Thymus (tissue), 11 donors: ENCODE data around the gene CDH4. TPM values are rescaled to one million over a fixed set of nuclear protein-coding genes. Genes with fewer than 3 reads are reported as not detected.

Experiments
- DNase-seq, 9 donors: peaks; one replicate each; pipeline ENCODE4 v3.0.0-alpha.2; 2013; ENCODE audit warnings: low spot score in 9 of 9, low read depth in 6 of 9, missing footprints in 1 of 9
- H3K27ac ChIP-seq, 2 donors: one replicate each; pipeline ENCODE4 v1.5.1; 2013; ENCODE audit warnings: control low read depth in 1 of 2, low read depth in 1 of 2, low read length in 1 of 2, mild to moderate bottlenecking in 1 of 2, moderate library complexity in 1 of 2
- H3K27me3 ChIP-seq, 2 donors: one replicate each; pipeline ENCODE4 v1.5.1; 2013; ENCODE audit warnings: low read length in 1 of 2; ENCODE audit not compliant: control insufficient read depth in 2 of 2, insufficient read depth in 1 of 2
- H3K36me3 ChIP-seq, 2 donors: one replicate each; pipeline ENCODE4 v1.5.1; 2013; ENCODE audit warnings: low read length in 1 of 2, mild to moderate bottlenecking in 1 of 2, moderate library complexity in 1 of 2; ENCODE audit not compliant: control insufficient read depth in 2 of 2, insufficient read depth in 2 of 2
- H3K4me1 ChIP-seq, 2 donors: one replicate each; pipeline ENCODE4 v1.5.1; 2013; ENCODE audit warnings: low read length in 2 of 2; ENCODE audit not compliant: control insufficient read depth in 2 of 2, insufficient read depth in 2 of 2
- H3K4me3 ChIP-seq, 2 donors: one replicate each; pipeline ENCODE4 v1.5.1; 2013; ENCODE audit warnings: low read length in 2 of 2, control low read depth in 1 of 2, mild to moderate bottlenecking in 1 of 2
- H3K9me3 ChIP-seq, 2 donors: one replicate each; pipeline ENCODE4 v1.5.1; 2013; ENCODE audit warnings: low read length in 1 of 2, mild to moderate bottlenecking in 1 of 2; ENCODE audit not compliant: control insufficient read depth in 2 of 2, insufficient read depth in 1 of 2
- WGBS: extraction: QIAGEN DNeasy Blood & Tissue Kit; methylation state at CpG from one replicate; pipeline ENCODE4 v1.1.7; 2013; 5-methylcytosine and 5-hydroxymethylcytosine counted together
- polyA plus RNA-seq: library from polyadenylated mRNA; stranded (reverse); fragments of 200-250 nt; gene quantifications from one replicate; pipeline ENCODE4 v1.2.3, GENCODE V29; 2013
- total RNA-seq: library from RNA; stranded (reverse); fragments of 120-200 nt; gene quantifications from one replicate; pipeline ENCODE4 v1.2.4, GENCODE V29; 2013
- donor health status: healthy.

CDH4 gene
- total and polyA plus RNA-seq, 2 donors, result 0.34 to 0.61 TPM

DNA sequence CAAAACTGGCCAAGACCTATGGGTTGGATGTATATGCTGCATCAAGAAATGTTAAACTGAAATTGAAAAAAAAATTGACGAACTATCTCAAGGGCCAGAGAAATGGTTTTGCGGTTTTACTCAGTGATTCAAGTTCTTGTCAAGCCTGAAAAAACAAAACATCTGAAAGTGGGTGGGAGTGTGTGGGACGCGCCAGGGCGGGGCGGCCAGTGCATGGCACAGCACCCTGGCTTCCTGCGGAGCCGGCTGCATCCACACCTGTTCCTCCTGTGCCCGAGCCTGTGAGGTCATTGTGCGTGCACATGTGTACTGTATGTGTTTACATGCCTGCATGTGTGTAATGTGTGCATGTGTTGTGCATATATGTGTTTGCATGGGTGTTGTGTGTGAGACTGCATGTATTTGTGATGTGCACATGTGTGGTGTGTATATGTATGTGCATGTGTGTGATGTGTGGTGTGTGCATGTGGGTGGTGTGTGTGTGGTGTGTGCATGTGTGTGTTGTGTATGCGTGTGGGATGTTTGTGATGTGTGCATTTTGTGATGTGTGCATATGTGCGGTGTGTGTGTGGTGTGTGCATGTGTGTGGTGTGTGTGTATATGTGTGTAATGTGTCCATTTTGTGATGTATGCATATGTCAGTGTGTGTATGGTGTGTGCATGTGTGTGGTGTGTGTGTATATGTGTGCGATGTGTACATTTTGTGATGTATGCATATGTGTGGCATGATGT lies 59.8 kb downstream of the CDH4 start:
- Histone ChIP-seq H3K27ac (no peak overlapping the region), H3K36me3 (no peaks in the 10 kb centered on the region), H3K9me3 (peaks cover 0 to 2% of the 10 kb centered on the region in 2 donors), H3K4me3 (no peak overlapping the region), H3K27me3 (no peaks in the 10 kb centered on the region), H3K4me1 (no peaks in the 10 kb centered on the region)
- DNase-seq, result no peak
- WGBS, result 92% methylated on average over 13 of the region's 13 CpGs

DNA sequence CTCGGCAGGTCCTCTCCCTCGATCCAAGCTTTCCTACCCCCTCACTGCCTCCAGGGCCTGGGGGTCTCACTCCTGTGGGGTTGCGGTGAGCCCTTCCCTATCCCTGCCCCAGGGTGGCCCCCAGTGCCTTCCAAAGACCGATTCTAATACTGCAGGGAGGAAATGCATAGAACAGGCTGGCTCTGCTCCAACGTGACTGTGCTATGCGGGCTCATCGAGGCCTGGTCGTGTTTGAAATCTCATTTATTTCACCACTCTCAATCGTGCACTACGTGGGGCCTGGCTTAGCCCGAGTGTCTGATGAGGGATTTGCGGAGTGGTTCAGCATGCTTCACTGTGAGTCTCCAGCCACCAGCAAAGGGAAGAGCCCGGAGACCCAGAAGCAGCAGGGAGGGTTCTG lies 60.9 kb downstream of the CDH4 start:
- 78% methylated on average over 13 of the region's 13 CpGs for WGBS
- no peaks in the 10 kb centered on the region for H3K36me3 ChIP-seq
- DNase-seq, result no peak
- no peak overlapping the region for H3K27ac ChIP-seq
- no peaks in the 10 kb centered on the region for H3K27me3 ChIP-seq
- H3K4me3 ChIP-seq, result no peak overlapping the region
- H3K9me3 ChIP-seq, result no peaks in the 10 kb centered on the region
- no peaks in the 10 kb centered on the region for H3K4me1 ChIP-seq

DNA sequence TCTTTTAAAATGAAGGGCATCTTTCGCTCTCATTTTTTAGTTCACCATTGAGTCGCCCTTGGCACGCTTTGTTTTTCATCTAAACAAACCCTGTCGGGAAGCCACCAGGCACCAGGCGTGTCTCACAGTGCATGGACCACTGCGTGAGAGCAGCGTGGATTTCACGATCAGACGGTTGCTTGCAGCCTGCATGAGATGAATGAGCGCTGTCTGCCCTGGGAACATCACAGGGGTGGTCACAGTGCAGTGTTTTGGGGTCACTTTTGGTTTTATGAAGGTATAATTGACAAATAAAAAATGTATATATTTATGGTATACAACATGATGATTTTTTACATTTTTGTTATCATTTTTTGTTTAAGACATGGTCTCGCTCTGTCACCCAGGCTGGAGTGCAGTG lies 61.3 kb downstream of the CDH4 start:
- H3K27ac ChIP-seq, result no peak overlapping the region
- 95% methylated on average over 11 of the region's 11 CpGs for WGBS
- DNase-seq, result no peak
- no peaks in the 10 kb centered on the region for H3K36me3 ChIP-seq
- no peak overlapping the region for H3K4me3 ChIP-seq
- H3K4me1 ChIP-seq, result no peaks in the 10 kb centered on the region
- H3K9me3 ChIP-seq, result no peaks in the 10 kb centered on the region
- H3K27me3 ChIP-seq, result no peaks in the 10 kb centered on the region

DNA sequence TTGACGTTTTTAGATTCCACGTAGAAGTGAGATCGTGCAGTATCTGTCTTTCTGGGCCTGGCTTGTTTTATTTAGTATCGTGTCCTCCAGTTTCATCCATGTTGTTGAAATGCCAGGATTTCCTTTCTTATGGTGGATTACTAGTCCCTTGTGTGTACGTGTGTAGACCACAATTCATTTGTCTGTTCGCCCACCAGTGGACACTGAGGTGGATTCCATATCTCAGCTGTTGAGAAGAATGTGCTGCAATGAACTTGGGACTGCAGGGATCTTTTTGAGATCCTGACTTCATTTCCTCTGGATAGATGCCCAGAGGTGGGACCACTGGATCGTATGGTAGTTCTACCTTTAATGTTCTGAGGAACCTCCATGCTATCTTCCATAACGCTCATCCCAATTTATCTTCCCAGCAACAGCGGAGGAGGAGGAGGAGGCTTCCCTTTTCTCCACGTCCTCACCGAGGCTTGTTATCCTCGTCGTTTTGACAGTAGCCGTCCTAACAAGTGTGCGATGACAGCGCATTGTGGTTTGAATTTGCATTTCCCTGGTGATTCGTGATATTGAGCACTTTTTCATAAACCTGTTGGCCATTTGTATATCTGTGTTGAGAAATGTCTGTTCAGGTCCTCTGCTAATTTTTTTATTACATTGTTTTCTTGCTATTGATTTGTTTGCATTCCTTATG lies 62.4 kb downstream of the CDH4 start:
- H3K27ac ChIP-seq, result no peak overlapping the region
- 94% methylated on average over 17 of the region's 17 CpGs for WGBS
- no peak for DNase-seq
- no peaks in the 10 kb centered on the region for H3K36me3 ChIP-seq
- H3K27me3 ChIP-seq, result no peaks in the 10 kb centered on the region
- no peaks in the 10 kb centered on the region for H3K9me3 ChIP-seq
- H3K4me1 ChIP-seq, result no peaks in the 10 kb centered on the region
- no peak overlapping the region for H3K4me3 ChIP-seq

DNA sequence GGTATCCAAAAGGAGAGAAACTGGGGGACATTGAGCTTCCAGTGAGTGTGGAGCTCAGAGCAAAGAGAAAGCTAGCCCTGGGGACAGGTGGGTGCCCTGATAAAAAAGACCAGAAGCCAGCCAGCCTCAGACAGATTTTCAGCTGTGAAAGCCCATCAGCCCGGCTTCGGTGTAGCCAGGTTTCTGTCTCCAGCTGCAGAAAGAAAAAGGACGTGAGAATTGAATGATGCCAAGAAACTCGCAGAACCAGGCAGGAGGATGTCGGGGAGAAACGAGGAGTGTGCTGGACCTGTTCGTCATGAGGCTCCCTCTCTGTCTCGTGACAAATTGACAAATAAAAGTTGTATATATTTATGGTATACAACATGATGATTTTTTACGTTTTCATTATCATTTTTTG lies 63.3 kb downstream of the CDH4 start:
- no peaks in the 10 kb centered on the region for H3K27me3 ChIP-seq
- no peaks in the 10 kb centered on the region for H3K9me3 ChIP-seq
- no peak for DNase-seq
- H3K4me3 ChIP-seq, result no peak overlapping the region
- 85% methylated on average over 9 of the region's 9 CpGs for WGBS
- no peak overlapping the region for H3K27ac ChIP-seq
- no peaks in the 10 kb centered on the region for H3K36me3 ChIP-seq
- no peaks in the 10 kb centered on the region for H3K4me1 ChIP-seq

DNA sequence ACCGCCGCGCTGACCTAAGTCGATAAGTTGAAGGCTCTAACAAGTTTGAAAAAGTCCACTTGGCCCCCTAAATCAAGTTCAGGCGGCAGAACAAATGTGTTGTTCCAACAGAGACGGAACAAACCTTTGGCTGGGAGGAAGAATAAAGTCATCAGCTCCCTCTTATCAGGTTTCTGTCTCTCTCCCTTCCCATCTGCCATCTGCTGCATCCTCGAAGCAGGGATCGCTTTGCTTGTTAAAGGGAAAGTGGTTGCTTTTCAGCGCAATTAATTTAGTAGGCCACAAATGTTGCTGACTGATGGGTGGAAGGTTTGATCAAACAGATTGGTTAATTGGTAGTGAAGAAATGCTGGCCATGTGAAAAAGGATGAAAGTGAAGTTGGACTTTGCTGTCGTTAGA lies 64.3 kb downstream of the CDH4 start:
- H3K4me3 ChIP-seq, result no peak overlapping the region
- DNase-seq, result no peak
- no peaks in the 10 kb centered on the region for H3K9me3 ChIP-seq
- no peaks in the 10 kb centered on the region for H3K4me1 ChIP-seq
- no peaks in the 10 kb centered on the region for H3K36me3 ChIP-seq
- no peak overlapping the region for H3K27ac ChIP-seq
- WGBS, result 89% methylated on average over 10 of the region's 10 CpGs
- H3K27me3 ChIP-seq, result no peaks in the 10 kb centered on the region

DNA sequence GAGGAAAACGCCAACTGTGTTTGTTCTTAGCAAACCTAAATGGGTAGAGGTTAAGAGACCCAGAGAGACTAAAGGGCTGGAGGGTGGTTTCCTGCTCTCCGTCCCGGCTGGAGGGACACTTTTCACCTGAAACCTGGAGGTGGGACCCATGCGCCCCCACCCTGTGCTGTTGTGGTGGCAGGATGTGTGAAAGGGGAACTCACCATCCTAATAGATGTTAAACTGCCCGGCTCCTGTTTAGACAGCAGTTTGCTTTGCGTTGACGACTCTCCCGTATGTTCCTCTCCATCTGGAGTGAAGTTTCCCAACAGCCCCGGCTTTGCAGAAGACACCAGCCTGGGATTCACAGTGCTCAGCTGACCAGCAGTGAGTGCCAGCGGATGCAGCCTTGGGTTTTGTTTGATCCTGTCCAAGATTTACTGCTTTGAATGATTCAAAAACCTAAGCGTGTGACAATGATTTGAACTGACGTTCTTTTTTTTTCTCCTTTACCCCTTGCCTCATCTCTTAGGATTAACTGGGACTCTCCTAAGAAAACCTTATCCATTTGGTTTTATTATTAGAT lies 66.0 kb downstream of the CDH4 start:
- H3K9me3 ChIP-seq, result peaks cover 0 to under 1% of the 10 kb centered on the region in 2 donors
- DNase-seq, result no peak
- H3K4me3 ChIP-seq, result no peak overlapping the region
- H3K36me3 ChIP-seq, result no peaks in the 10 kb centered on the region
- WGBS, result 64% methylated on average over 12 of the region's 12 CpGs
- no peak overlapping the region for H3K27ac ChIP-seq
- no peaks in the 10 kb centered on the region for H3K4me1 ChIP-seq
- H3K27me3 ChIP-seq, result no peaks in the 10 kb centered on the region

DNA sequence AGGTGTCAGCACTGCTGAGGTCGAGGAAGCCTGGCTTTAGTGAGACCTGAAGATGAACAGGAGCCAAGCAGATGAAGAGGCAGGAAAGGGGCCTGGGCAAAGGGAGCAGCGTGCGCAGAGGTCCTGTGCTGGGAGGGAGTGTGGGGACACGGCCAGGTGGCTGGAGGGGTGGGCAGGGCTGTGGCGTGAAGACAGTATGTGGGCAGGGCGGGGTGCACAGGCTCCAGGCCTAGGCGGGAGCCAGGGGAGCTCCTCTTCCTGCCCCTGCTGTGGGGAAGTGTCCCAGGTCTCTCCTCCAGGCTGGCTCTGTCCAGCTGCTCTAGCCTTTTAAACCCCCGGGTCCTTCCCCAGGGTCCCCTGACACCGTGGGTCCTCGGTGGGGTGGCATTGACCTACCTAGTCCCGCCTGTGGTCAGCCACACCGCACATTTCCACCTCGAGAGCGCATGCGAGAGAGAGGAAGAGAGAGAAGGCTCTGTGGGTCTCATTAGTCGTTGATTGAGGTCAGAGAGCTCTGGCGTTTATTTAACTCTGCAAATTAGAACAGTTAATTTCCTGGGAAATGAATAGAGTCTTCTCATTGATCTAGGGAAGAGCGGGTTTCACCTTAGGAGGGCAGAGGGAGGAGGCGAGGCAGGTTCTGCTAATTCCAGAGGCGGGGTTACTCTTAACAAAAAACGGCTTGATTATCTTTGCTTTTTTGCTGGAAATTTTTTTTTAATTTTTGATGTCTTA lies 68.8 kb downstream of the CDH4 start:
- no peak for DNase-seq
- WGBS, result 89% methylated on average over 21 of the region's 21 CpGs
- H3K4me1 ChIP-seq, result no peaks in the 10 kb centered on the region
- no peaks in the 10 kb centered on the region for H3K36me3 ChIP-seq
- H3K4me3 ChIP-seq, result no peak overlapping the region
- H3K27me3 ChIP-seq, result no peaks in the 10 kb centered on the region
- no peak overlapping the region for H3K27ac ChIP-seq
- peaks cover 0 to 1% of the 10 kb centered on the region in 2 donors for H3K9me3 ChIP-seq

DNA sequence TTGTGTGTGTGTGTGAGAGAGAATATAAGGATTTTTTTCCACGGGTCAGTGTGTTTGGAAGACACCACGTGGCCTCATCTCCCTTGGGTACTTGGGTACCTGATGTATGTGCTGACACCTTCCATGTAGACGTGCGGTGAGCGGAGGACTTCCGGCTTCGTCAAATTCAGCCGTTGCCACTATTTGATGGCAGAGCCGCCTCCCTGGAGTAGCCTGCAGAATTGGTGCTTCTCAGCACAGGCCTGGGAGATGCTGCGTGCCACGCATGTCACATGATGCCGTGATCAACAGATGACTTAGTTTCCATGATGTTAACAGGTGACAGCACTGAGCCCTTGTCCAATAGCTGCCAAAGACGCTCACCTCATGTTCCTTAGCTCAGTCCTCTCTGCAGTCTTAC lies 69.4 kb downstream of the CDH4 start:
- Histone ChIP-seq H3K4me1 (no peaks in the 10 kb centered on the region), H3K9me3 (peaks cover 0 to 1% of the 10 kb centered on the region in 2 donors), H3K27ac (no peak overlapping the region), H3K27me3 (no peaks in the 10 kb centered on the region), H3K36me3 (no peaks in the 10 kb centered on the region), H3K4me3 (no peak overlapping the region)
- 96% methylated on average over 13 of the region's 13 CpGs for WGBS
- no peak for DNase-seq
